ENCODE data around the gene LOXL4.

Gene LOXL4

GRCh38 chr10:98294270-98294627 lies 26.3 kb upstream of the LOXL4 start:
- FAIRE-seq (no peak), DNase-seq (ENCODE audit: insufficient read length, low spot score) (no peak)

GRCh38 chr10:98293550-98294269 lies 25.7 kb upstream of the LOXL4 start:
- FAIRE-seq: no peak
- DNase-seq (ENCODE audit: insufficient read length, low spot score): no peak
- TF ChIP-seq CTCF (IDR thresholded peaks at IDR 0.05; ENCODE audit: insufficient read depth, missing control alignments): no peak

More at GRCh38 chr10:98294270-98294627, 26.3 kb upstream of the LOXL4 start:
- no peak for TF ChIP-seq CTCF (IDR thresholded peaks at IDR 0.05; ENCODE audit: insufficient read depth, missing control alignments)

- FAIRE-seq (no peak), DNase-seq (ENCODE audit: insufficient read length, low spot score) (no peak)
- TF ChIP-seq CTCF (IDR thresholded peaks at IDR 0.05; ENCODE audit: insufficient read depth, missing control alignments): no peak
Measured at GRCh38 chr10:98292971-98293370, 25.0 kb upstream of the LOXL4 start.

GRCh38 chr10:98289802-98290209 lies 21.8 kb upstream of the LOXL4 start:
- no peak for TF ChIP-seq CTCF (IDR thresholded peaks at IDR 0.05; ENCODE audit: insufficient read depth, missing control alignments)
- DNase-seq (ENCODE audit: insufficient read length, low spot score) (no peak), FAIRE-seq (no peak)

- FAIRE-seq (no peak), DNase-seq (ENCODE audit: insufficient read length, low spot score) (no peak)
Measured at GRCh38 chr10:98287321-98287720, 19.3 kb upstream of the LOXL4 start.

GRCh38 chr10:98286419-98286818 lies 18.4 kb upstream of the LOXL4 start:
- no peak for TF ChIP-seq CTCF (IDR thresholded peaks at IDR 0.05; ENCODE audit: insufficient read depth, missing control alignments)
- DNase-seq (ENCODE audit: insufficient read length, low spot score) (no peak), FAIRE-seq (no peak)

More at GRCh38 chr10:98287321-98287720, 19.3 kb upstream of the LOXL4 start:
- no peak for TF ChIP-seq CTCF (IDR thresholded peaks at IDR 0.05; ENCODE audit: insufficient read depth, missing control alignments)

GRCh38 chr10:98285416-98285815 lies 17.4 kb upstream of the LOXL4 start:
- FAIRE-seq: no peak

More at GRCh38 chr10:98285416-98285815, 17.4 kb upstream of the LOXL4 start:
- DNase-seq (ENCODE audit: insufficient read length, low spot score): no peak
- no peak for TF ChIP-seq CTCF (IDR thresholded peaks at IDR 0.05; ENCODE audit: insufficient read depth, missing control alignments)

Data from D721Med (cell line).